CD4-positive, alpha-beta T cell treated with Interleukin-4 for 1 hour (primary cell): ENCODE results near the gene HSD17B11.
"Not testable (repeated sequence)": the region's sequence is repeated elsewhere in the genome, so short reads cannot be mapped to it uniquely, and the experiment has no call there.

Experiments
- DNase-seq, 2 donors: peaks; one replicate each; pipeline ENCODE4 v3.0.0-alpha.2; 2020 to 2022

The HSD17B11 gene

DNA sequence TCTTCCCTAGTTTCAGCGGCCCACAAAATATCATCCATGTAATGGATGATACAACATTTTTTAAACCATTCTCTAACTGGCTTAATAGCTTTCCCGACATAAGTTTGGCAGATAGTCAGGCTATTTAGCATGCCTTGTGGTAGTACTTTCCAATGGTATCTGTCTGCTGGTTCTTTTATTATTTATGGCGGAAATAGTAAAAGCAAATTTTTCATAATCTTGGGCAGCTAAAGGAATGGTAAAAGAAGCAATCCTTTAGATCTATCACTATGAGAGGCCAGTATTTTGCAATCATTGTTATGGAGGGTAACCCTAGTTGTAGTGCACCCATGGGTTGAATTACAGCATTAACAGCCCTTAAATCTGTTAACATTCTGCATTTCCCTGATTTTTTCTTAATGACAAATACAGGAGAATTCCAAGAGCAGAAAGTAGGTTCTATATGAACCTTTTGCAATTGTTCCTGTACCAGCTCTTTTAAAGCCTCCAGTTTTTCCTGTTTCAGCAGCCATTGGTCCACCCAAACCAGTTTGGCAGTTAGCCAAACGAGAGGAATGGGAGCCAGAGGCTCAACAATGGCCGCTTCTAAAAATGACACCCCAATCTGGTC is 14.3 kb upstream of the HSD17B11 start:
- DNase-seq = no peak

DNA sequence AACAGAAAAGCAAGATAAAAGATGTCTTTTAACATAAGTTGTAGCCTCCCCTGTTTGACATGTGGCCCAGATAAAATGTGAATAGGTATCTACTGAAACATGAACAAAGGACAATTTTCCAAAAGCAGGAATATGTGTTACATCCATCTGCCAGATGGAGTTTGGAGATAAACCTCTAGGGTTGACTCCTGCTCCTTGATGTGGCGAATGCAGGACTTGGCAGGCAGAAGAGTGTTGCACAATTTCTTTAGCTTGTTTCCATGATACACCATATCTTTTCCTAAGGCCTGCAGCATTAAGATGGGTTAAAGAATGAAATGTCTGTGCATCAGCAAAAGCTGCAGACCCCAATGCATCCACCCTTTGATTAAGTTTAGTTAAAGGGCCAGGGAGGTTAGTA is 12.7 kb upstream of the HSD17B11 start:
- not testable (repeated sequence) for DNase-seq

DNA sequence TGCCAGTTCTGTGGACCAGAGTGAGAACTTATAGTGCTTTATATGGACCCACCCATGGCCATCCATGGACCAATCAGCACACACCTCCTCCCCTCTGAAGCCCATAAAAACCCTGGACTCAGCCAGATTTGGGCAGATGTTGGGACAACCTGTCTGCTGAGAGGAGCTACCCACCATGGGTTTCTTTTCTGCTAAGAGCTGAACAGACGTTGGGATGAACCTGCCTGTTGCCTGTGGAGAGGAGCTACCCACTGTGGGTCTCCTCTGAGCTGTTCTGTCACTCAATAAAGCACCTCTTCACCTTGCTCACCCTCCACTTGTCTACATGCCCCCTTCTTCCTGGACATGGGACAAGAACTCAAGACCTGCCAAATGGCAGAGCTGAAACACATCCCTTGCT is 9.0 kb upstream of the HSD17B11 start:
- no peak for DNase-seq

GRCh38 chr4:87399148-87399547 is 8.2 kb upstream of the HSD17B11 start:
- DNase-seq = no peak

DNA sequence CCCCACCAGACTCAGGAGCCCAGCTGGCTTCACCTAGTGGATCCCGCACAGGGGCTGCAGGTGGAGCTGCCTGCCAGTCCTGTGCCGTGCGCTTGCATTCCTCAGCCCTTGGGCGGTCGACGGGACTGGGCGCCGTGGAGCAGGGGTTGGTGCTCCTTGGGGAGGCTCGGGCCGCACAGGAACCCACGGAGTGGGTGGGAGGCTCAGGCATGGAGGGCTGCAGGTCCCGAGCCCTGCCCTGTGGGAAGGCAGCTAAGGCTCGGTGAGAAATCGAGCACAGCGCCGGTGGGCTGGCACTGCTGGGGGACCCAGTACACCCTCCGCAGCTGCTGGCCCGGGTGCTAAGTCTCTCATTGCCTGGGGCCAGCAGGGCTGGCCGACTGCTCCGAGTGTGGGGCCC is 4.9 kb upstream of the HSD17B11 start:
- DNase-seq = not testable (repeated sequence)

DNA sequence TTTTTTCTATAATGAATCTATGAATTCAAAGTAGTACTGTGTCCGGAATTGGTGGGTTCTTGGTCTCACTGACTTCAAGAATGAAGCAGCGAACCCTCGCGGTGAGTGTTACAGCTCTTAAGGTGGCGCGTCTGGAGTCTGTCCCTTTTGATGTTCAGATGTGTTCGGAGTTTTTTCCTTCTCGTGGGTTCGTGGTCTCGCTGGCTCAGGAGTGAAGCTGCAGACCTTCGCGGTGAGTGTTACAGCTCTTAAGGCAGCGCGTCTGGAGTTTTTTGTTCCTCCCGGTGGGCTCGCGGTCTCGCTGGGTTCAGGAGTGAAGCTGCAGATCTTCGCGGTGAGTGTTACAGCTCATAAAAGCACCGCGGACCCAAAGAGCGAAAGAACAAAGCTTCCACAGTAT is 4.1 kb upstream of the HSD17B11 start:
- not testable (repeated sequence) for DNase-seq

DNA sequence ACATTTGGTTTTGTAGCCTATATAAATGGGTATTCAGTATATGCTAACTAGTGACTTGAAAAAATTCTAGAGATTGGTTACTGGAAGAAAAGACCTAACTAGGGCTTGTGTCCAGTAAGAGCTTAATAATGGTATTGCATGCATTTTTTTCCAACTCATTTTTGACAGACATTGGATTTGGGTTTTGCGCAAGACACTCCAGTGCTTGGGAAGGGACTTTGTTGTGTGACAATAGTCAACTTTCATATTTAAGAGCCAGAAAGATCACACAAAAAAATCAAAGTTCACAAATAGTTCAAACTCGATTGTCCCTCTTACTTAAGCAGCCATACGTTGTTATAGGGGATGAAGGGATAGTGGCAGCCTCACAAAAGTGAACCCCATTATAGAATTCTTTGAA is 1.2 kb upstream of the HSD17B11 start:
- no peak for DNase-seq

DNA sequence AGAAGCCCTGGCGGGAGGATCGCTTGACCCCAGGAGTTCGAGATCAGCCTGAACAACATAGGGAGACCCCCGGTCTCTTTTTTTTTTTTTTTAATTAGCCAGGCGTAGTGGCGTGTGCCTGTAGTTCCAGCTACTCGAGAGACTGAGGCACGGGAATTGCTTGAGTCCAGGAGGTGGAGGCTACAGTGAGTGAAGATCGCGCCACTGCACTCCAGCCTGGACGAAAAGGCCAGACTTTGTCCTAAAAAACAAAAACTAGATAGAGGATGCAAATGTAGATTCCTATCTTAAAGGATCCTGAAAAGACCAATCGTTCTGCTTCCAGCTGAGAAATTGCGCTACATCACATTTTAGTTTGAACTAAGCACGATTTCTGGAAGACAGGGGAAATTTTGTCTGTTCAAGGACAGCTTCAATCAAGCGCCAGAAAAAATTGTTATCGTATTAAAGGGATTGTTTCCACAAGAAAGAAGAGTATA is 627 bp upstream of the HSD17B11 start:
- DNase-seq = no peak

DNA sequence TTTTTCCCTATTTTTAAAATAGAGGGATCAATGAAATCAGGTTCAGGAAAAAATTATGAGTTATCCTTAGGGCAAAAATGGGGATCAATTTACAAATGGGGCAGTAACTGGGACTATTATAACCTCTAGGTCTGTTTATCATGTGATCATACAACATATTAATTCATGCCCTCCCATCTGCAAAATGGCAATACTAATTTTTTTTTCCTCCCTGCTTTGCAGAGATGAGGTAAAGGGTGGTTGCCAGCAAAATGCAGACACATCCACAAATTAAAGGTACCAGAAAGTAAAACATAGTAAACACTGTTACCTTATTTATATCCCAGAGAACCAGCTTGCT is 467 bp downstream of the HSD17B11 start:
- DNase-seq = peak in 1 of 2 donors; percentile 14

GRCh38 chr4:87390055-87390454 is 933 bp downstream of the HSD17B11 start:
- DNase-seq = not testable (repeated sequence)

GRCh38 chr4:87388901-87389300 is 2.1 kb downstream of the HSD17B11 start:
- DNase-seq = no peak

- DNase-seq = no peak
These were observed 3.8 kb downstream of the HSD17B11 start for GRCh38 chr4:87387237-87387636.

DNA sequence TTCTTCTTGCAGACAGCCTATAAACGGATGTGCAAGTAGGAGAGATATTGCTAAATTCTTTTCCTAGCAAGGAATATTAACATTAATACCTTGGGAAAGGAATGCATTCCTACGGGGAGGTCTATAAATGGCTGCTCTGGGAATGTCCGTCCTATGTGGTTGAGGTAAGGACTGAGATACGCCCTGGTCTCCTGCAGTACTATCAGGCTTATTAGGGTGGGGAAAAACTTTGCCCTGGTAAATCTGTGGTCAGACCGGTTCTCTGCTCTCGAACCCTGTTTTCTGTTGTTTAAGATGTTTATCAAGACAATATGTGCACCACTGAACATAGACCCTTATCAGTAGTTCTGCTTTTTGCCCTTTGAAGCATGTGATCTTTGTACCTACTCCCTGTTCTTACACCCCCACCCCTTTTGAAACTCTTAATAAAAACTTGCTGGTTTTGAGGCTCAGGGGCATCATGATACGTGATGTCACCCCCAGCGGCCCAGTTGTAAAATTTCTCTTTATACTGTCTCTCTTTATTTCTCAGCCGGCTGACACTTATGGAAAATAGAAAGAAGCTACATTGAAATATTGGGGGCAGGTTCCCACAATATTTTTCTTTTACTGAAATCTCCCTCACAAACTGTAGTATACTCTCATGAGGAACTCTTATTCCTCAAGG is 6.4 kb downstream of the HSD17B11 start:
- DNase-seq = not testable (repeated sequence)

- DNase-seq = no peak
These were observed 8.1 kb downstream of the HSD17B11 start for GRCh38 chr4:87382931-87383330.

GRCh38 chr4:87382116-87382515 is 8.9 kb downstream of the HSD17B11 start:
- no peak for DNase-seq

DNA sequence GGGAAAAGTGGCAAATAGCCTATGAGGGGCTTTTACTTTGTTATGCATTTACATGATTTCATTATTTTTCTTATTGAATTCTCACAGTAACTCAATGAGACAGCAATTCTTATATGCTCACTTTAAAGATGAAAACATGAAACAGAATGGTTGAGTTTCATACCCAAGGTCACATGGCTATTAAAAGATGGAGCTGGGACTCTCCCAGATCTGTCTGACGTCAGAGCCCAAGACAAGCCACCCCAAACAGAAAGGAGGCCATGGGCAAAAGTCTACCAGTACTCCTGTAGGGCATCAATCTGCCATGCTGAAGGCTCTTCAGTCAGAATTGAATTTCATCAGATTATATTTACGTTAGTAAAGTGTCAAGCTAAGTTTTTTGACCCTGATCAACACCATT is 13.2 kb downstream of the HSD17B11 start:
- no peak for DNase-seq

DNA sequence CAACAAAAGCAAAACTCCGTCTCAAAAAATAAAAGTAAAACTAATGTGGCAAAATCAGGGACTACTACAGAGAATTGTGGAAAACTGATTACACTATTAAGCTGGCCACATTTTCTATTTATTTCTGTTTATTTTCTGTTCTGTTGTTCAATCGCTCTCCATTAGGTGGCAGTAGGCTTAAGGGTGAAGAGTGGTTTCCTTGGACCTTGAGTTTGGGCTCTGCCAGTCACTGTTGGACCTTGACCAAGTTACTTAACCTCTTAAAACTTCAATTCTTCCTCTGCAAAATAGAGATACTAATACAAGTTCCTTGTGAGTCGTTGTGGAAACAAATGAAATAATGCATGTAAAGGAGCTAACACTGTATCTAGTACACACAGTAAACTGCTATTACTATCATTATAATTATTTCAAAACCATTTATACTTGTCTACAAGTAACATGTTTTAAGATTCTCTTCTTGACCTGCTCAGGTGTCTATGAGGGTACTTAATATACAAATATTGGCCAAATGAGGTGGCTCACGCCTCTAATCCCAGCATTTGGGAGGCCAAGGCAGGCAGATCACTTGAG is 15.2 kb downstream of the HSD17B11 start:
- DNase-seq = peak in 1 of 2 donors; percentile 54

GRCh38 chr4:87370068-87370467 is 20.9 kb downstream of the HSD17B11 start:
- DNase-seq = no peak

DNA sequence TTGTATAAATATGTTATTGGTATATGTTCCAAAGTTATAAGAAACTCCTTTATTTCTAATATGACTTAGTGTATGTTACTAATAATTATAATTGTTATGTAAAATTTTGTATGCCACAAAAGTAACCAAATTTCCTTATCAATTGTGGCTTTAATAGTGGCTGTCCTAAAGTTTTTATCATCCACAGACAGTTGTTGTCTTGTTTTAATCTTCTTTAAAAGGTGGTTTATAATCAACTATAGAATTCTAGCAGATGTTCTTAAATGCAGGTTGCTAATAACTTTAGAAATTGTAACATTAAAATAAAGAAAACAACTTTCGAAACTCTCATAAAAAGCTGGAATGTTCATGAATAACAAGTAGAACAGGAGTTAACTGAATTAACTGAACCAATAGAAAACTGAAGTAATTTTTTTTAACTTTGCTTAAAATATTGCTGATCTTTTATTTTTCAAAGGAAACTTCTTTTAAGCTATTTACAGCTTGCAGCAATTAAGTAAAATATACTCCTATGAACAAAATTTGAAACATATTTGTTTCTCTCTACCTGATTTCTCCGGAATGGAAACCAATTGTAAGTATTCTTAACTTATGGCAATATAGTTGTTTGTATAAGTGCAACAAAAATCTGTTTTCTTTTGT is 24.3 kb downstream of the HSD17B11 start:
- no peak for DNase-seq

- DNase-seq = no peak
These were observed 25.6 kb downstream of the HSD17B11 start for GRCh38 chr4:87365348-87365747.

DNA sequence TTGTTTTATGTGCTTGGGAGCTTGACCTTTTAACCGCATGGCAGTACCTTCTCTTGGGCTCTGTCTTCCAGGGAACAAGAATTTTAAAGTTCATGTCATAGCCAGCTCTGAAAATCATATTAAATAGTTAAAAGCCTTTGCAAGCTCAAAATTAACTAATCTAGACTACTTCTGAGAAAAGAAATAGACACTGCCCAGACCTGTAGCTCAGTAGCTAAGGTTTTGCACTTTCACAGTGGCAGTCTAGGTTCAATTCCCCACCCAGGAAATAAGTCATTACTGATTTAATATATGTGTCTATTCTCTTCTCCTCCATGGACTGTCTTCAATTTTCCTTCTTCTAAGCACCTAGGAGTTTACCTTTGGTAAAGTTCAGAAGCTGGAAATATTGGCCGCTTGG is 27.4 kb downstream of the HSD17B11 start:
- DNase-seq = no peak

DNA sequence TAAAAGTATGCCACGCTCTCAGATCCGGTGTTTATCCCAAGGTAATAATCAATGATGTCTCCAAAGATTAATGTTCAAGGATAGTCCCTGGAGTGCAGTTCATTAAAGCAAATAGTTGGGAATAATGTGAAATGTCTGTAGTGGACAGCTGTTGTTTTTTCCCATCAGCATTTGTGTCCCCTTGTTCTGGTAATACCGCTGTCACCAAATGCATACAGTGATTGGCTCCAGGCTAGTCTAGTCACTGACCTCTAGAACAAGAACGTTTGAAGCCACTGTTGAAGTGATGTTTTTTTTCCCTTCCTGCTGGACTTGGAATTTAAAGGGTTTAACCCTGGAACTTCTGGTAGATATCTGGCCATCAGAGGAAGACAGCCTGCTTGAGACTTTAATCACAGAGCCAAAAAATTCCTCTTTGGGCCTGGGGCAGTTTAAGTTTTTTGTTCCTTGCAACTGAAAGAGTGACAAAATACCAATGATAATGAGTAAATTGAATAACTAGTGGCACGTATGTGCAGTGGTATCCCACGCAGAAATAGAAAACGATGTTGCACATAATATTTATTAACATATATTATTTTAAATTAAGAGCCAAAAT is 30.6 kb downstream of the HSD17B11 start:
- DNase-seq = no peak

GRCh38 chr4:87359258-87359657 is 31.7 kb downstream of the HSD17B11 start:
- DNase-seq = no peak
